GM08714 (cell line): ENCODE data around the gene PSMC3.

ENCODE experiments used
- H3K4me3 ChIP-seq: fragments of 200-500 bp; sonication (Bioruptor generic); 2 replicates; pipeline ENCODE4 v1.5.1; 2014; ENCODE audit warnings: mild to moderate bottlenecking, low read length, inconsistent platforms
- ZNF274 ChIP-seq: IDR thresholded peaks from 2 replicates; pipeline ENCODE4 v1.6.1; 2012; ENCODE audit warnings: mild to moderate bottlenecking, low read depth, low read length

The PSMC3 gene

GRCh38 chr11:47398551-47398950 lies 27.7 kb downstream of the PSMC3 start:
- H3K4me3 ChIP-seq, result no peak overlapping the region
- TF ChIP-seq ZNF274, result no peak

DNA sequence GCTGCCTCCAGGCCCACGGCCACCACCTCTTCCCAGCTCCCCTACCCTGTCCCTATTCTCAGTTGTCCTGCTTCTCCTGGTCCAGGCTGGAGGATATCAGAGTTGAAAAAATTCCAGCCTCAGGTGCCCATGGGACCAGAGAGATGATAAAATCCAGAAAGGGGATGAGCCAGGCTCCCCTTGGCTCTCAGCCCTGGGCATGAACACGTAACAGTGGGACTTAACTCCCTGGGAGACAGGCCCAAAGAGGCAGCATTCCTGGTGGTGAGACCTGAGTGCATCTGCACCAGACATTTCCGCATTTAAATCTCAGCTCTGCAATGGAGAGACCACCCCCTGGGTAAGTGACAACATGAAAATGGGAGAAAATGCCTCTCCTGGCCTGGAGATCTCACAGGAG lies 28.2 kb downstream of the PSMC3 start:
- H3K4me3 ChIP-seq, result no peak overlapping the region
- no peak for TF ChIP-seq ZNF274

GRCh38 chr11:47396049-47396320 lies 30.3 kb downstream of the PSMC3 start:
- H3K4me3 ChIP-seq, result no peak overlapping the region
- no peak for TF ChIP-seq ZNF274

- no peak overlapping the region for H3K4me3 ChIP-seq
Measured at GRCh38 chr11:47395223-47396048, 30.8 kb downstream of the PSMC3 start.

DNA sequence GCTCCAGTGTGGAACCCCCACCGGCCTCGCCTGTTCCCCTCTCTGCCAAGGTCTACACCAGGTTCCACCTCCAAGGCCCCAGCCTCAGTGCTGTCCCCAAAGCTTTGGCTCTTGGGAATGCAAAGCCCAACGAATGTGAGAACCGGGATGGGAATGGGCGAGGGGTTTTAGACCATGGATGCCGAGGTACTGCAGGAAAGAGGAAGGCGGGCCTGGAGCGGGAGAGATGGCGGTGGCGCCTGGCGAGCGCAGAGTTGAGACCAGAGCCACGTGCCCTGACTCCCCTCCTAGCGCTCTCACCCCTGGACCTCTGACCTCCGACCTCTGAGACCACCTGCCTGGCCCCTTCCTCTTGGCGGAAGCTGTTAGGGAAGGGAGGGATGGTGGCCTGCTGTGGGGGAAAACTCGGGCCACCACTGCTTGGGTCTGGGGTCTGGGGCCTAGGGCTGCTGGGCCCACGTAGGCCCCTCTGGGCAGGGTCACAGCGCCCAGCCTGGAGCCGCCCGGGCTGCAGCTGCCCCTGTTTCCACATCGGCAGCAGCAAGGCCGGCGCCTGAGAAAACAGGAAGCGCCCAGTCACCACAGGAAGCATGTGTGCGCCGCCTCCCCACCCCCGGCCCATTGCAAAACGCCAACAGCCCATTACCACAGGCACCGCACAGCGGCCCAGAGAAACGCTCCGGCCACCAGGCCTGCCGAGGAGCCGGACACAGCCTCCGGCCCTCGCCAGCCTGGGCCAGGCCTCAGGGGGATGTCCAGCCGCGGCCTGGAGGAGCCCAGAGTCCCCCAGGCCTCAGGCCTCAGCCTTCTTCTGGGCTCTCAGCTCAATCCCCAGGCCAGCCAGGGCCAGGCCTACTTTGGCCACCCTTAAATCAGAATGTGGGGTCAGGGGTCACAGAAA lies 31.7 kb downstream of the PSMC3 start:
- no peak overlapping the region; the same call in 1 of the 2 replicates for H3K4me3 ChIP-seq
- TF ChIP-seq ZNF274, result no peak

More at GRCh38 chr11:47395223-47396048, 30.8 kb downstream of the PSMC3 start:
- TF ChIP-seq ZNF274, result no peak

- TF ChIP-seq ZNF274, result no peak
- no peak overlapping the region for H3K4me3 ChIP-seq
Measured at GRCh38 chr11:47394050-47394321, 32.3 kb downstream of the PSMC3 start.

- TF ChIP-seq ZNF274, result no peak
- no peak overlapping the region for H3K4me3 ChIP-seq
Measured at GRCh38 chr11:47393163-47394049, 32.8 kb downstream of the PSMC3 start.

- no peak overlapping the region for H3K4me3 ChIP-seq
- no peak for TF ChIP-seq ZNF274
Measured at GRCh38 chr11:47392546-47393162, 33.6 kb downstream of the PSMC3 start.

GRCh38 chr11:47391711-47392432 lies 34.4 kb downstream of the PSMC3 start:
- no peak for TF ChIP-seq ZNF274

DNA sequence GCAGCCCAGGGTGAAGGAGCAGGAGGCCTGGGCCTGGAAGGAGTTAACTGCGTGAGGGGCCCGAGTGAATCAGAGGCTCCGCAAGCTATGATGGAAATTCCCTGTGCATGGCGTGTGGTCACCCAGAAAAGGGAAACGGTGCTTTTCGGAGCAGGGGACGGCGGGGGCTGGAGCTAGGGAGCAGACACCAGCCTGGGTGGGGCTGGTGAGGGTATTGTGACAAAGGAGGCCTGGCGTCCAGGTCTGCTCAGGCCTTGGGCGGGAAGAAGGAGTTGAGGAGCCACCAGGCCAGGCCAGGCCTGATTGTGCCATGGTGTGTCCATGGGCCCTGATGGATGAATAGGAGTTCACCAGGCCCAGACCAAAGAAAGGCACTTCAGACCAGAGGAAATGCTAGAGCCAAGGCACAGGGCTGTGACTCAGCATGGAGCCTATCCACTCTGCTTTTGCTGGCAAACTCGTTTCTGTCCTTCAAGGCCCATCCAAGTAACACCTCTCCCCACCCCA lies 35.1 kb downstream of the PSMC3 start:
- no peak overlapping the region for H3K4me3 ChIP-seq
- no peak for TF ChIP-seq ZNF274

More at GRCh38 chr11:47391711-47392432, 34.4 kb downstream of the PSMC3 start:
- no peak overlapping the region for H3K4me3 ChIP-seq

GRCh38 chr11:47390422-47390760 lies 35.8 kb downstream of the PSMC3 start:
- no peak overlapping the region for H3K4me3 ChIP-seq
- TF ChIP-seq ZNF274, result no peak

- H3K4me3 ChIP-seq, result no peak overlapping the region
- no peak for TF ChIP-seq ZNF274
Measured at GRCh38 chr11:47389577-47390421, 36.4 kb downstream of the PSMC3 start.
